ENCODE measurements around the gene CEPT1. TPM values are rescaled to one million over a fixed set of nuclear protein-coding genes. Genes with fewer than 3 reads are reported as not detected.

Gene CEPT1
- total RNA-seq, 1 donor from 2014 or later, result 58.9 TPM

- Histone ChIP-seq H3F3A (ENCODE audit: low read depth) (no peaks in the 10 kb centered on the region), H3K9ac (no peak overlapping the region), H3K4me2 (no peak overlapping the region), H3K27me3 (no peaks in the 10 kb centered on the region), H3K79me2 (ENCODE audit: low read depth) (peaks cover 3% of the 10 kb centered on the region), H3K27ac (no peak overlapping the region), H3K9me3 (ENCODE audit: low read depth) (no peaks in the 10 kb centered on the region), H3K36me3 (peaks cover 4% of the 10 kb centered on the region), H3K4me1 (no peaks in the 10 kb centered on the region), H3K4me3 (no peak overlapping the region), H2AFZ (replicated peaks) (no peak overlapping the region), H4K20me1 (ENCODE audit: low read depth) (peaks cover 4% of the 10 kb centered on the region)
- Mint-ChIP-seq H3K27me3 (ENCODE audit: insufficient read depth, low read depth) (no peaks in the 10 kb centered on the region), H3K36me3 (peaks cover 5% of the 10 kb centered on the region), H3K27ac (no peak overlapping the region), H3K9me3 (no peaks in the 10 kb centered on the region), H3K4me3 (no peak overlapping the region), H3K4me1 (no peaks in the 10 kb centered on the region)
- DNase-seq (ENCODE audit: low spot score), result no peak
- TF ChIP-seq, protein P1, sequence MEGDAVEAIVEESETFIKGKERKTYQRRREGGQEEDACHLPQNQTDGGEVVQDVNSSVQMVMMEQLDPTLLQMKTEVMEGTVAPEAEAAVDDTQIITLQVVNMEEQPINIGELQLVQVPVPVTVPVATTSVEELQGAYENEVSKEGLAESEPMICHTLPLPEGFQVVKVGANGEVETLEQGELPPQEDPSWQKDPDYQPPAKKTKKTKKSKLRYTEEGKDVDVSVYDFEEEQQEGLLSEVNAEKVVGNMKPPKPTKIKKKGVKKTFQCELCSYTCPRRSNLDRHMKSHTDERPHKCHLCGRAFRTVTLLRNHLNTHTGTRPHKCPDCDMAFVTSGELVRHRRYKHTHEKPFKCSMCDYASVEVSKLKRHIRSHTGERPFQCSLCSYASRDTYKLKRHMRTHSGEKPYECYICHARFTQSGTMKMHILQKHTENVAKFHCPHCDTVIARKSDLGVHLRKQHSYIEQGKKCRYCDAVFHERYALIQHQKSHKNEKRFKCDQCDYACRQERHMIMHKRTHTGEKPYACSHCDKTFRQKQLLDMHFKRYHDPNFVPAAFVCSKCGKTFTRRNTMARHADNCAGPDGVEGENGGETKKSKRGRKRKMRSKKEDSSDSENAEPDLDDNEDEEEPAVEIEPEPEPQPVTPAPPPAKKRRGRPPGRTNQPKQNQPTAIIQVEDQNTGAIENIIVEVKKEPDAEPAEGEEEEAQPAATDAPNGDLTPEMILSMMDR (IDR thresholded peaks at IDR 0.05), result no peak
- TF ChIP-seq EZH2phosphoT487 (IDR thresholded peaks at IDR 0.05) (no peak), EZH2 (IDR thresholded peaks at IDR 0.05) (no peak)
Measured at GRCh38 chr1:111164151-111164550, 24.1 kb downstream of the CEPT1 start.

DNA sequence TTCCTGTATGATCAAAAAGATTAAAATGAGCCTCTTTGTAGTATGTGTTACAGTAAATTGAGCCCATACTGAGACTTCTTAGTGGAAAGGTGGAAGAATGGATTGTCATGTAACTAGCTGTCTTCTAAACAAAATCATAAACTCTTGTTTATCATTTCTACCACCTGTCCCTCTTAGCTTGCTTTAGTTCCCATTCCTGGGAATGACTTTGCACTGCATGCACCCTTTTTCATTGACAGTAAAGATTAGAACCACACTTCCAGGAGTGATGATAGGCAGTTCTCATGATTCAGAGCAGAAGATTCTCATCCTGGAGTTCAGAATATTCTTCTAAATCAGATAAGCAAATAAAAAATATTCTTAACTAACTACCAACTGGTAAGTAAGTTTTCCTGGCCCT, 32.4 kb downstream of the CEPT1 start:
- H3K4me2 ChIP-seq, result no peak overlapping the region
- Mint-ChIP-seq H3K27ac (no peak overlapping the region), H3K27me3 (ENCODE audit: insufficient read depth, low read depth) (no peaks in the 10 kb centered on the region), H3K36me3 (peaks cover 7% of the 10 kb centered on the region), H3K4me3 (no peak overlapping the region), H3K4me1 (no peaks in the 10 kb centered on the region), H3K9me3 (no peaks in the 10 kb centered on the region)
- TF ChIP-seq, protein P1 (IDR thresholded peaks at IDR 0.05), result no peak
- no peaks in the 10 kb centered on the region for H3F3A ChIP-seq (ENCODE audit: low read depth)
- H3K27me3 ChIP-seq, result no peaks in the 10 kb centered on the region
- H3K27ac ChIP-seq, result no peak overlapping the region
- no peak overlapping the region for H3K9ac ChIP-seq
- H3K36me3 ChIP-seq, result no peaks in the 10 kb centered on the region
- no peaks in the 10 kb centered on the region for H3K9me3 ChIP-seq (ENCODE audit: low read depth)
- H2AFZ ChIP-seq (replicated peaks), result no peak overlapping the region
- H3K79me2 ChIP-seq (ENCODE audit: low read depth), result no peaks in the 10 kb centered on the region
- no peak overlapping the region for H3K4me3 ChIP-seq
- DNase-seq (ENCODE audit: low spot score), result no peak
- H3K4me1 ChIP-seq, result no peaks in the 10 kb centered on the region
- H4K20me1 ChIP-seq (ENCODE audit: low read depth), result no peaks in the 10 kb centered on the region

DNA sequence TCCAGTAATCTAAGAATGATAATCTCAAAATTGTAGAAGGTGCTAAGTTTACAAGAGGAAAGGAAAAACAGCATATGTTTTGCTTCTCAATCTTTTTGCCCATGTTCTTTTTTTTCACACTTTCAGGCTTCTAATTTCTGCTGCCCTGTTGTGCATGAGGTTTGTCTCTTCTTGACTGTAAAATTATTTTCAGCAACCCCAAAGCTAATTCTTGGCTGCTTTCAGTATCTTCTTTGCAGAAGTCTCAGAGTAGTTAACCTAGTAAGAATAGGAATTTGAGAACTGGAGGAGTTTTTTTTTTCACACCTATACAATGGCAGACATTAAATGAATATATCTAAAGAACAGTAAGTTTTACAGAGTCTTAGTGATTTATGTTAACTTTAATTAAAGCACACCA, 34.0 kb downstream of the CEPT1 start:
- Histone ChIP-seq H3K4me2 (no peak overlapping the region), H3K36me3 (no peaks in the 10 kb centered on the region), H3K79me2 (ENCODE audit: low read depth) (no peaks in the 10 kb centered on the region), H3K27me3 (no peaks in the 10 kb centered on the region), H4K20me1 (ENCODE audit: low read depth) (no peaks in the 10 kb centered on the region), H3K4me1 (no peaks in the 10 kb centered on the region), H3K9me3 (ENCODE audit: low read depth) (no peaks in the 10 kb centered on the region), H3K27ac (no peak overlapping the region), H3F3A (ENCODE audit: low read depth) (no peaks in the 10 kb centered on the region), H2AFZ (replicated peaks) (no peak overlapping the region), H3K9ac (no peak overlapping the region), H3K4me3 (no peak overlapping the region)
- H3K27me3 Mint-ChIP-seq (ENCODE audit: insufficient read depth, low read depth), result no peaks in the 10 kb centered on the region
- no peaks in the 10 kb centered on the region for H3K9me3 Mint-ChIP-seq
- TF ChIP-seq, protein P1 (IDR thresholded peaks at IDR 0.05), result no peak
- no peak for TF ChIP-seq EZH2phosphoT487 (IDR thresholded peaks at IDR 0.05)
- TF ChIP-seq EZH2 (IDR thresholded peaks at IDR 0.05), result no peak
- H3K4me3 Mint-ChIP-seq, result no peak overlapping the region
- no peaks in the 10 kb centered on the region for H3K4me1 Mint-ChIP-seq
- DNase-seq (ENCODE audit: low spot score), result no peak
- H3K36me3 Mint-ChIP-seq, result peaks cover 7% of the 10 kb centered on the region
- no peak overlapping the region for H3K27ac Mint-ChIP-seq

DNA sequence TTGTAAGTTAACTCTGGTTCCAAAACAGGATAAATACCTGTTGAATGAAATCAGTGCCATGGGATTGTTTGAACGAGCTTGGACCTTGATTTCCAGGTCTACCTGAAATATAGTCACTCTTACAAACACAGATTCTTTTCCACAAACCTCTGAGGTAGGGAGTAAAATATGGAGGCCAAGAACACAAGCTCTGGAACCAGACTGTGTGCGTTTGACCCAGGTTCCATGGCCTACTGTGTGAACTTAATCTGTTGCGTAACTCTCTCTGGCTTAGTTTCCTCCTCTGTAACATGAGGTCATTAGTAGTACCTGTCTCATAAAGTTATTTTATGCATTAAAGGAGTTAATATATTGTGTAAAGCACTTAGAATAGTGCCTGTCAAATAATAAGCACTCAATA, 35.3 kb downstream of the CEPT1 start:
- TF ChIP-seq, protein P1 (IDR thresholded peaks at IDR 0.05), result no peak
- TF ChIP-seq EZH2 (IDR thresholded peaks at IDR 0.05), result no peak
- TF ChIP-seq EZH2phosphoT487 (IDR thresholded peaks at IDR 0.05), result no peak
- Mint-ChIP-seq H3K4me3 (no peak overlapping the region), H3K36me3 (peaks cover 7% of the 10 kb centered on the region), H3K27ac (no peak overlapping the region), H3K4me1 (no peaks in the 10 kb centered on the region), H3K27me3 (ENCODE audit: insufficient read depth, low read depth) (no peaks in the 10 kb centered on the region), H3K9me3 (no peaks in the 10 kb centered on the region)
- no peak overlapping the region for H2AFZ ChIP-seq (replicated peaks)
- H3K4me2 ChIP-seq, result no peak overlapping the region
- DNase-seq (ENCODE audit: low spot score), result no peak
- H3K9ac ChIP-seq, result no peak overlapping the region
- no peaks in the 10 kb centered on the region for H3F3A ChIP-seq (ENCODE audit: low read depth)
- no peaks in the 10 kb centered on the region for H3K27me3 ChIP-seq
- no peak overlapping the region for H3K27ac ChIP-seq
- H3K36me3 ChIP-seq, result no peaks in the 10 kb centered on the region
- no peaks in the 10 kb centered on the region for H3K79me2 ChIP-seq (ENCODE audit: low read depth)
- no peaks in the 10 kb centered on the region for H4K20me1 ChIP-seq (ENCODE audit: low read depth)
- no peaks in the 10 kb centered on the region for H3K4me1 ChIP-seq
- H3K9me3 ChIP-seq (ENCODE audit: low read depth), result no peaks in the 10 kb centered on the region
- H3K4me3 ChIP-seq, result no peak overlapping the region
